Mononuclear cell (primary cell): ENCODE results near the gene ANLN. TPM values are rescaled to one million over a fixed set of nuclear protein-coding genes. Genes with fewer than 3 reads are reported as not detected.
A peak's percentile ranks its signal among the peaks of the same experiment; 100 is the strongest.

Experiments used
- H3K27me3 ChIP-seq: 2 replicates; pipeline ENCODE4 v1.6.0; 2011; ENCODE audit warnings: low read length, control low read depth; ENCODE audit not compliant: insufficient read depth
- H3K4me1 ChIP-seq: 2 replicates; pipeline ENCODE4 v1.5.1; 2011; ENCODE audit warnings: mild to moderate bottlenecking, low read length, control low read depth; ENCODE audit not compliant: insufficient read depth
- H3K4me3 ChIP-seq: 2 replicates; pipeline ENCODE4 v1.5.1; 2011; ENCODE audit warnings: mild to moderate bottlenecking, low read length, moderate library complexity
- H3K9me3 ChIP-seq: 2 replicates; pipeline ENCODE4 v1.5.1; 2011; ENCODE audit warnings: low read depth, mild to moderate bottlenecking, control low read depth, low read length
- total RNA-seq: library from RNA; depleted of rRNA; stranded (reverse); fragments of >200 nt; gene quantifications from one replicate; pipeline ENCODE4 v1.2.3, GENCODE V29; 2012

The ANLN gene
- 3.7 TPM for total RNA-seq

- Histone ChIP-seq H3K4me3 (peak within 1 kb of the TSS; percentile 90), H3K9me3 (no peaks in the 10 kb centered on the region), H3K4me1 (peaks cover 30% of the 10 kb centered on the region), H3K27me3 (no peaks in the 10 kb centered on the region)
These were observed at the start of gene ANLN for GRCh38 chr7:36389371-36390198. TSS of gene ANLN (plus strand) at chr7:36389862. CDS start at chr7:36390027, 165 bp downstream.

- Histone ChIP-seq H3K4me3 (no peak overlapping the region), H3K9me3 (no peaks in the 10 kb centered on the region), H3K4me1 (no peaks in the 10 kb centered on the region), H3K27me3 (no peaks in the 10 kb centered on the region)
These were observed 46.1 kb upstream of the ANLN start for GRCh38 chr7:36343548-36343947.

GRCh38 chr7:36344622-36345021 is 45.0 kb upstream of the ANLN start:
- Histone ChIP-seq H3K9me3 (no peaks in the 10 kb centered on the region), H3K27me3 (no peaks in the 10 kb centered on the region), H3K4me1 (no peaks in the 10 kb centered on the region), H3K4me3 (no peak overlapping the region)

GRCh38 chr7:36346260-36346831 is 43.3 kb upstream of the ANLN start:
- Histone ChIP-seq H3K4me1 (no peaks in the 10 kb centered on the region), H3K9me3 (no peaks in the 10 kb centered on the region), H3K27me3 (no peaks in the 10 kb centered on the region), H3K4me3 (no peak overlapping the region)

- Histone ChIP-seq H3K4me1 (no peaks in the 10 kb centered on the region), H3K9me3 (no peaks in the 10 kb centered on the region), H3K4me3 (no peak overlapping the region), H3K27me3 (no peaks in the 10 kb centered on the region)
These were observed 41.4 kb upstream of the ANLN start for GRCh38 chr7:36348256-36348655.

GRCh38 chr7:36348771-36349170 is 40.9 kb upstream of the ANLN start:
- Histone ChIP-seq H3K4me1 (no peaks in the 10 kb centered on the region), H3K27me3 (no peaks in the 10 kb centered on the region), H3K4me3 (no peak overlapping the region), H3K9me3 (no peaks in the 10 kb centered on the region)

- no peak overlapping the region for H3K4me3 ChIP-seq
- H3K4me1 ChIP-seq: no peaks in the 10 kb centered on the region
- H3K27me3 ChIP-seq: no peaks in the 10 kb centered on the region
- no peaks in the 10 kb centered on the region for H3K9me3 ChIP-seq
These were observed 40.0 kb upstream of the ANLN start for GRCh38 chr7:36349626-36350025.

- no peaks in the 10 kb centered on the region for H3K9me3 ChIP-seq
- no peaks in the 10 kb centered on the region for H3K27me3 ChIP-seq
- no peaks in the 10 kb centered on the region for H3K4me1 ChIP-seq
- H3K4me3 ChIP-seq: no peak overlapping the region
These were observed 34.2 kb upstream of the ANLN start for GRCh38 chr7:36355490-36355889.

GRCh38 chr7:36357054-36357453 is 32.6 kb upstream of the ANLN start:
- Histone ChIP-seq H3K4me1 (no peaks in the 10 kb centered on the region), H3K27me3 (no peaks in the 10 kb centered on the region), H3K4me3 (no peak overlapping the region), H3K9me3 (no peaks in the 10 kb centered on the region)

GRCh38 chr7:36358589-36358988 is 31.1 kb upstream of the ANLN start:
- no peaks in the 10 kb centered on the region for H3K4me1 ChIP-seq
- H3K9me3 ChIP-seq: no peaks in the 10 kb centered on the region
- no peak overlapping the region for H3K4me3 ChIP-seq
- no peaks in the 10 kb centered on the region for H3K27me3 ChIP-seq

GRCh38 chr7:36360244-36360643 is 29.4 kb upstream of the ANLN start:
- no peaks in the 10 kb centered on the region for H3K9me3 ChIP-seq
- no peaks in the 10 kb centered on the region for H3K4me1 ChIP-seq
- H3K4me3 ChIP-seq: no peak overlapping the region
- H3K27me3 ChIP-seq: no peaks in the 10 kb centered on the region

- Histone ChIP-seq H3K9me3 (no peaks in the 10 kb centered on the region), H3K4me1 (no peaks in the 10 kb centered on the region), H3K4me3 (no peak overlapping the region), H3K27me3 (peaks cover 6% of the 10 kb centered on the region)
These were observed 28.4 kb upstream of the ANLN start for GRCh38 chr7:36361227-36361626.

- Histone ChIP-seq H3K9me3 (no peaks in the 10 kb centered on the region), H3K4me1 (peaks cover 9% of the 10 kb centered on the region), H3K4me3 (no peak overlapping the region), H3K27me3 (peaks cover 9% of the 10 kb centered on the region)
These were observed 26.1 kb upstream of the ANLN start for GRCh38 chr7:36363515-36363914.

GRCh38 chr7:36366005-36366717 is 23.5 kb upstream of the ANLN start:
- Histone ChIP-seq H3K4me3 (peak overlapping the region; percentile 63), H3K4me1 (peaks cover 9% of the 10 kb centered on the region), H3K9me3 (no peaks in the 10 kb centered on the region), H3K27me3 (peaks cover 9% of the 10 kb centered on the region)

- peaks cover 9% of the 10 kb centered on the region for H3K4me1 ChIP-seq
- peaks cover 9% of the 10 kb centered on the region for H3K27me3 ChIP-seq
- H3K4me3 ChIP-seq: peak overlapping the region; percentile 63
- H3K9me3 ChIP-seq: no peaks in the 10 kb centered on the region
These were observed 22.7 kb upstream of the ANLN start for GRCh38 chr7:36366718-36367560.
